C4-2B (cell line): ENCODE results near the gene KLHDC4.

Experiments
- H3K27ac ChIP-seq: fragments of 450-650 bp; 2 replicates; pipeline ENCODE4 v1.5.1; 2017
- ZFX ChIP-seq: fragments of 450-650 bp; IDR thresholded peaks from 2 replicates; pipeline ENCODE4 v1.6.1; 2017
- TF ChIP-seq, protein P1 (sequence below): fragments of 450-650 bp; conservative IDR thresholded peaks from 2 replicates; pipeline ENCODE4 v1.5.1; 2017; ENCODE audit warnings: mild to moderate bottlenecking

The KLHDC4 gene

DNA sequence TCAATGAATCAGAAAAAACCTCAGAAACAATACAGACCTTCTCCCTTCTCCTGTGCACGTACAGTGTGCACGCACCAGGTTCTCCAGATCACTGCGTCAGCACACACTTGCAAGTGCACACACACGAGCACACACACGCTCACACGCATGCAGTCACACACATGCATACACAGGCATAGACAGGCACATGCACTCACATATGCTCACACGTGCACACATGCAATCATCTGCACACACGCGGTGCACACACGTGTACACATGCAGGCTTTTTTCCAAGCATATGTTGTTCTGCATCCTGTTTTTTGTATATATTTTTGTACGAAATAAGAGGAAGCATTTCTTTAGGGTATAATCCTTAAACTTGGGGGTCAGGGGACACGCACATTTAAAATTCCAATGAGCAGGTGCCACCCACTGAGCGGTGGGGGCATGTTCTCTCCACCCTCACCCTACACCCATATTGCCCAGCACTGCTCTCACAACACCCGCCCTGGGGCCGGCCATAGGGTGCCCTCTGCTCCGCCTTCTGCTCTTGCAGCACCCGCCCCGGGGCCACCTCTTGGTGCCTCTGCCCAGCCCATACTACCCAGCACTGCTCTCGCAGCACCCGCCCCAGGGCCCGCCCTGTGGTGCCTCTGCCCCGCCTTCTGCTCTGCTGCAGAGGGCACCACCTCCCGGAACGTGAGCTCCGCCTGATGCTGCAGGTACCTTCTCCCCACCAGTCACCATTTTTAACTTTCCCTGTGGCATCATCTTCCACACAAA is 20.9 kb downstream of the KLHDC4 start:
- TF ChIP-seq ZFX = no peak
- TF ChIP-seq, protein P1, sequence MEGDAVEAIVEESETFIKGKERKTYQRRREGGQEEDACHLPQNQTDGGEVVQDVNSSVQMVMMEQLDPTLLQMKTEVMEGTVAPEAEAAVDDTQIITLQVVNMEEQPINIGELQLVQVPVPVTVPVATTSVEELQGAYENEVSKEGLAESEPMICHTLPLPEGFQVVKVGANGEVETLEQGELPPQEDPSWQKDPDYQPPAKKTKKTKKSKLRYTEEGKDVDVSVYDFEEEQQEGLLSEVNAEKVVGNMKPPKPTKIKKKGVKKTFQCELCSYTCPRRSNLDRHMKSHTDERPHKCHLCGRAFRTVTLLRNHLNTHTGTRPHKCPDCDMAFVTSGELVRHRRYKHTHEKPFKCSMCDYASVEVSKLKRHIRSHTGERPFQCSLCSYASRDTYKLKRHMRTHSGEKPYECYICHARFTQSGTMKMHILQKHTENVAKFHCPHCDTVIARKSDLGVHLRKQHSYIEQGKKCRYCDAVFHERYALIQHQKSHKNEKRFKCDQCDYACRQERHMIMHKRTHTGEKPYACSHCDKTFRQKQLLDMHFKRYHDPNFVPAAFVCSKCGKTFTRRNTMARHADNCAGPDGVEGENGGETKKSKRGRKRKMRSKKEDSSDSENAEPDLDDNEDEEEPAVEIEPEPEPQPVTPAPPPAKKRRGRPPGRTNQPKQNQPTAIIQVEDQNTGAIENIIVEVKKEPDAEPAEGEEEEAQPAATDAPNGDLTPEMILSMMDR = no peak
- H3K27ac ChIP-seq = no peak overlapping the region

DNA sequence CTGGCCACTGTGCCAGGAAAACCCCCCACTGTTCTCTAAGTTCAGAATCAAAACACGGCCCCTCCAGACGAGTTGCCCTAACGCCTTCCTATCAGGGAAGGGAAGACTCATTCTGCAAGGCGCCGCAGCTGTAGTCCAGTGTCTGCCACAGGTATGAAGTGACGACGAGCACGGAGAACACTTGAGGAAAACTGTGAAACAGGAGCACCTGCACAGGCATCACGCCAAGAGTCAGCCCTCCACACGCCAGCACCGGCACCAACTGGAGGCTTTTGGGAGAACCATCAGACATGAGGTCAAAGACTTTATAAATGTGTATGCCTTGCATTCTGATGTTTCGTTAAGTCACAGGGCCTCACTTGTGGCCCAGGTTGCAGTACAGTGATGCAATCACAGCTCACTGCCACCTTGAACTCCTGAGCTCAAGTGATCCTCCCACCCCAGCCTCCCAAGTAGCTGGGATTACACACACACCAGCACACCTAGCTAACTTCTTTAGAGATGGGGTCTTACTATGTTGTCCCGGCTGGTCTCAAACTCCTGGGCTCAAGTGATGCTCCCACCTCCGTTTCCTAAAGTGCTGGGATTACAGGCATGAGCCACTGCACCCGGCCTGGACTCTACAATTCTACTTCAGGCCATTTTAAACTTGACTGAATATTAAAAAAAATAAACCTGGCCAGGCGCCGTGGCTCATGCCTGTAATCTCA is 22.9 kb downstream of the KLHDC4 start:
- no peak for TF ChIP-seq ZFX
- TF ChIP-seq, protein P1 = no peak
- H3K27ac ChIP-seq = no peak overlapping the region

- no peak overlapping the region for H3K27ac ChIP-seq
- TF ChIP-seq ZFX = no peak
- TF ChIP-seq, protein P1 = no peak
Measured at GRCh38 chr16:87741700-87742415, 23.9 kb downstream of the KLHDC4 start.

DNA sequence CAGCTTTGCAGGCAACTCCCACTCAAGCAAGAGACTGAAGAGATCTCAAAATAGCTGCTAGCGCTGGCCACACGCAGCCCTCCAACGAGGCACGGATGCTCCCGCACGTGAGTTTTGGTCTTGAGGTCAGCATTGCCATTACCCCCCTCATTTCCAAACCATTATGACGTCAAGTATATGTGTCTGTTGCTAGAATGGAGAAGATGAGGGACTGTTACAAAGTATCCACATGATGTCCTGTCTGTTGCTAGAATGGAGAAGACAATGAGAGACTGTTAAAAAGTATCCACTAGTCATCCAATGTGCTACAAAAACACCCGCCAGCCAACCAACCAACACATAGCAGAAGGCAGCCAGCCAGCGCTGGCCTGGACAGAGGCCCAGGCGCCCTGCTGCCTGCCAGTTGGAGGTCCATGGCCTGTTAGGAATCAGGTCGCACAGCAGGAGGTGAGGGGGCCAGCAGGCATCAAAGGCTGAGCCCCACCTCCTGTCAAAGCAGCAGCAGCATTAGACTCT is 24.8 kb downstream of the KLHDC4 start:
- H3K27ac ChIP-seq = no peak overlapping the region
- TF ChIP-seq, protein P1 = no peak
- no peak for TF ChIP-seq ZFX

GRCh38 chr16:87740441-87740840 is 25.3 kb downstream of the KLHDC4 start:
- TF ChIP-seq, protein P1 = no peak
- TF ChIP-seq ZFX = no peak

GRCh38 chr16:87739801-87740200 is 26.0 kb downstream of the KLHDC4 start:
- no peak overlapping the region for H3K27ac ChIP-seq
- TF ChIP-seq, protein P1 = no peak
- no peak for TF ChIP-seq ZFX

More at GRCh38 chr16:87740441-87740840, 25.3 kb downstream of the KLHDC4 start:
- H3K27ac ChIP-seq = no peak overlapping the region
